Measurements from ENCODE around the gene TRAPPC6A.

- TF ChIP-seq CTCF (conservative IDR thresholded peaks at IDR 0.05 in 1 of 2, IDR thresholded peaks at IDR 0.05 in 1 of 2; ENCODE audit: extremely low read depth in 1 of 2, insufficient read depth in 1 of 2, low read depth in 1 of 2, low read length in 2 of 2) (no peak), EZH2 (IDR thresholded peaks at IDR 0.05; ENCODE audit: borderline replicate concordance, low read length) (no peak)
Observed at GRCh38 chr19:45169602-45170001, 8.4 kb downstream of the TRAPPC6A start.
